Suppressor macrophage (primary cell): ENCODE measurements around the gene CYBB.

ENCODE experiments used
- DNase-seq, 4 experiments: peaks; one replicate each; pipeline ENCODE4 v3.0.0-alpha.2; 2020 to 2022

CYBB gene

GRCh38 chrX:37844622-37845021 is 64.8 kb downstream of the CYBB start:
- no peak for DNase-seq

GRCh38 chrX:37846141-37846540 is 66.3 kb downstream of the CYBB start:
- DNase-seq = no peak

GRCh38 chrX:37846558-37846933 is 66.7 kb downstream of the CYBB start:
- no peak for DNase-seq

GRCh38 chrX:37846934-37847732 is 67.3 kb downstream of the CYBB start, which contains the start of gene DYNLT3:
Gene DYNLT3 (minus strand): TSS chrX:37847571. CDS start chrX:37847510, 61 bp downstream.
- DNase-seq = peak; percentile 79 to 89 (median 84)

GRCh38 chrX:37847733-37848197 is 67.9 kb downstream of the CYBB start:
- DNase-seq = no peak

- no peak for DNase-seq
These were observed 74.3 kb downstream of the CYBB start for GRCh38 chrX:37854148-37854547.

GRCh38 chrX:37854748-37855147 is 74.9 kb downstream of the CYBB start:
- no peak for DNase-seq

GRCh38 chrX:37860721-37861120 is 80.9 kb downstream of the CYBB start:
- no peak for DNase-seq

- no peak for DNase-seq
These were observed 83.0 kb downstream of the CYBB start for GRCh38 chrX:37862851-37863250.
